ENCODE data around the gene DPCD.
"Not testable (repeated sequence)": the region's sequence is repeated elsewhere in the genome, so short reads cannot be mapped to it uniquely, and the experiment has no call there.

The DPCD gene

GRCh38 chr10:101624526-101625102 lies 36.5 kb downstream of the DPCD start:
- H3K4me3 ChIP-seq (ENCODE audit: low read depth, low read length), result no peak overlapping the region
- no peak for TF ChIP-seq CTCF (IDR thresholded peaks at IDR 0.05; ENCODE audit: borderline replicate concordance, insufficient read depth, low read depth, low read length)

DNA sequence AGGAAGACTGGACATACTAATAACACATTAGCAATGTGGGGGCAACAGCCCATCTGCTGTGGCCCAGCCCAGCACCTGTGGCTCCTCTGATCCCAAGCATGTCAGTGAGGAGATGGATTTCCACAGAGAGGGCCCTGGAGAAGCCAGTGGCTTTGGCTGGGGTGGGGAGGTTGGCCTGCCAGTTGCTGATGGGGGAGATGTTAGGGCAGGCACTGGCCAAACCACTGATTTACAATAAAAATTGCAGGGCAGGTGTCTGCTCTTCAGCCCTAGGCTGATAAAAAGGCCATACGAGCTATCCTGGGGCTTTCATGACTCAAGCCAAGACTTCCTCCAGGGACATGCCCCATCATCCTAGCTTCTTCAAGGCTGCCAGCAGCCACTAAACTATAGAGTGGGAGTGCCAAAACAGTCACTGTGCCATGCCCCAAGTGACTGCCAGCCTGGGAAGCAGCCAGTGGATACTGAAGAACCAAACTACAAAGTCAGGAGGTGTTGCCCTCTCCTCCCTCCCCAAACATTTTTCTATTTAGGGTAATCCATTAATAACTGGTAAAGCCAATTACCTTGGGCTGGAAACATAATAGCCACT lies 37.8 kb downstream of the DPCD start:
- no peak overlapping the region for H3K4me3 ChIP-seq (ENCODE audit: low read depth, low read length)
- TF ChIP-seq CTCF (IDR thresholded peaks at IDR 0.05; ENCODE audit: borderline replicate concordance, insufficient read depth, low read depth, low read length), result no peak

GRCh38 chr10:101629837-101630632 lies 41.9 kb downstream of the DPCD start:
- no peak overlapping the region for H3K4me3 ChIP-seq (ENCODE audit: low read depth, low read length)
- no peak for TF ChIP-seq CTCF (IDR thresholded peaks at IDR 0.05; ENCODE audit: borderline replicate concordance, insufficient read depth, low read depth, low read length)

DNA sequence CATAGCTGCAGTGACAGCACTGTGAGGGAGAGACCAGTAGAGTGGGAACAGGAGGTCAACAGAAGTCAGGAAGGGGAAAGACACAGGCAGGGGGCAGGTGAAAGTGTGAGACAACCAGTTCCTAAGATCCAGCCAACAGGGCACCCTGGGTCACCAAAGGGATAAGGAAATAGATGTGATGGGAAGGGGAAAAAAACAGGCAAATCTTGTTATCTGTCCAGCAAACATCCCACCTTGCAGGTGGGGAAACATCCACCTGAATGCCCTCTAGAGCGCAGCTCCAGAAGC lies 42.5 kb downstream of the DPCD start:
- no peak overlapping the region for H3K4me3 ChIP-seq (ENCODE audit: low read depth, low read length)
- no peak for TF ChIP-seq CTCF (IDR thresholded peaks at IDR 0.05; ENCODE audit: borderline replicate concordance, insufficient read depth, low read depth, low read length)

DNA sequence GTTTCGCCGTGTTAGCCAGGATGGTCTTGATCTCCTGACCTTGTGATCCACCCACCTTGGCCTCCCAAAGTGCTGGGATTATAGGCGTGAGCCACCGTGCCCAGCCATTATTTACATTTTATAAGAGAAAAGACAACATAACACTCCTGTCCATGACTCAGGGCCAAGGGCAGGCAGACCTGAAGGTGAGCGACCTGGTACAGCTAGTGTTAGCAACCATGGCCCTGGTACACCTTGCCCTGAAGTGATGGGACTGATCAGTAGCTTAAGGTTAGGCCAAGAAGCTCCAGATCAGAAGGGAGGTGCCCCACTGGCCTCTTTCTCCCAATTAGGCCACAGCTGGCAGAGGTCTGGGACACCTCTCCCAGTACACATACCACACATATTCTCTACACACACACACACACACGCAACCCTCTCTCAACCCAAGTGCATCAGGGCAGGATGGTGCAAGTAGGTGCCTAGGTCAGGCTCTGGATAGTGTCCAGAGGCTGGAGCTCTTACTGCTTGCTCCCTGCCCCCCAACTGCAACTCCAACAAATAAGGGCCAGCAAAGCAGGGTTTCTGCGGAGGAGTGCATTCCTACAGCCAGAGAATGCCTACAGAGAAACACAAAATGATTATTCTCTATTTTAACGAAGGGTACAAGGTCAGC lies 43.8 kb downstream of the DPCD start:
- H3K4me3 ChIP-seq (ENCODE audit: low read depth, low read length), result no peak overlapping the region
- TF ChIP-seq CTCF (IDR thresholded peaks at IDR 0.05; ENCODE audit: borderline replicate concordance, insufficient read depth, low read depth, low read length), result no peak

- H3K4me3 ChIP-seq (ENCODE audit: low read depth, low read length), result not testable (repeated sequence)
Observed at GRCh38 chr10:101633510-101633909, 45.4 kb downstream of the DPCD start.

DNA sequence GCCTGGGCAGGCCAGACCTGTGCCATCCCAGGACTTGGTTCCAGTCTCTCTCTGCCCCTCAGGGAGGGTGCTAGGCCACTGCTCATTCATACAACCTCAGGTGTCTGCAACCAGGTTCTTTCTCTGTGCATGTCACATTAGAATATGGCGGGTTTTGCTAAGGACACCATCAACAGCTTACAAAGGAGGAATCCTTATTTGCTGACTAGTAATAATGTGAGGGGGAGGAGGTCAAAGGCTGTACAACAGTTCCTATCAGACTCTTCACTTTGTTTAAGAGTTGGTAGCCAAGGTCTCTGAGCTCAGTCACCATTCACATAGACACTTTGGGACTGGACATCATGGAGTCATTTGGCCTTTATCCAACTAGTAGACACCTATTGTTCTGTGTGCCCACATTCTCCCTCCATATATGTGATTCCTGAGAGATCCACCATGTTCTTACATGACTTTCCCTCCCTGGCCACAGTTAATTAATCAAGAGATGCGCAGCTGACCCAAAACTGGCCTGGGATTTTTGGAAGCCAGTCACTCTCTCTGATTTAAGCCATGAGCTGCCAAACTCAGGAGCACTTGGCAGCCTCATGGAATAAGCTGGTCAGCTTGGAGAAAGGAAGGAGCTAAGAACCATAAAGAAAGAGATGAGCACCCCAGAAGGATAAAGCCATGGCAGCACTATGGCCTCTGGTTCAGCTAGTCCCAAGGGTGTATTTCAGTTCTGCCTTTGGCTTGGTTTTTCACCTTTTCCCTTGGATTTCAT lies 51.2 kb downstream of the DPCD start:
- no peak for TF ChIP-seq CTCF (IDR thresholded peaks at IDR 0.05; ENCODE audit: borderline replicate concordance, insufficient read depth, low read depth, low read length)

More for the DNA sequence above, 51.2 kb downstream of the DPCD start:
- H3K4me3 ChIP-seq (ENCODE audit: low read depth, low read length), result no peak overlapping the region

All from GM12875 (cell line).